Measurements from ENCODE around the gene MAPK14.
A peak's percentile ranks its signal among the peaks of the same experiment; 100 is the strongest.
"Not testable (repeated sequence)": the region's sequence is repeated elsewhere in the genome, so short reads cannot be mapped to it uniquely, and the experiment has no call there.

Gene MAPK14

DNA sequence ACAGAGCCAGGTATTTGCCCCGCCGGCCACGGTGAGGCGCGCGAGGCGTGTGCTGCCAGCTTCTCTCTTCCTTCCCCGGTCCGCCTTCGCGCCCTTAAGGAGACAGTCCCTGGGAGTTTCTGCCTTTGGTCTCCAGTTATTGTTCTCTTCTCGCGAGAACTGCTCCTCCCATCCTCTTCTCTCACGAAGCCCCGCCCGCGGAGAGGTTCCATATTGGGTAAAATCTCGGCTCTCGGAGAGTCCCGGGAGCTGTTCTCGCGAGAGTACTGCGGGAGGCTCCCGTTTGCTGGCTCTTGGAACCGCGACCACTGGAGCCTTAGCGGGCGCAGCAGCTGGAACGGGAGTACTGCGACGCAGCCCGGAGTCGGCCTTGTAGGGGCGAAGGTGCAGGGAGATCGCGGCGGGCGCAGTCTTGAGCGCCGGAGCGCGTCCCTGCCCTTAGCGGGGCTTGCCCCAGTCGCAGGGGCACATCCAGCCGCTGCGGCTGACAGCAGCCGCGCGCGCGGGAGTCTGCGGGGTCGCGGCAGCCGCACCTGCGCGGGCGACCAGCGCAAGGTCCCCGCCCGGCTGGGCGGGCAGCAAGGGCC, at the start of gene MAPK14:
TSS of gene MAPK14 (plus strand) at position 308 of the 587 bp plus-strand sequence. CDS start 350 bp downstream, outside the sequence.
- DNase-seq = peak; percentile 98

DNA sequence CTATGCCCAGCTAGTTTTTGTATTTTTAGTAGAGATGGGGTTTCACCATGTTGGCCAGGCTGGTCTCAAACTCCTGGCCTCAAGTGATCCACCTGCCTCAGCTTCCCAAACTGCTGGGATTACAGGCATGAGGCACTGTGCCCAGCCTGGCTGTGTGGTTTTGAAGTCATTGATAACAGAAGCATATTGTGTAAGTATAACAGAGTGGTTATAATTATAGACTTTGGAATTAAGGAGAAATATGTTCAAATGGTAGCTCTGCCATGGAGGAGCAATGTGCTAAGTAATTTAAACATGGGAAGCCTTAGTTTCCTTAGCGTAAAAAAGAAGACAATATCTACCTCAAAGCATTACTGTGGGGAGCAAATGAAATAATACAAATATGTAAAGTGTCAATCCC, 47.5 kb upstream of the MAPK14 start:
- not testable (repeated sequence) for DNase-seq

DNA sequence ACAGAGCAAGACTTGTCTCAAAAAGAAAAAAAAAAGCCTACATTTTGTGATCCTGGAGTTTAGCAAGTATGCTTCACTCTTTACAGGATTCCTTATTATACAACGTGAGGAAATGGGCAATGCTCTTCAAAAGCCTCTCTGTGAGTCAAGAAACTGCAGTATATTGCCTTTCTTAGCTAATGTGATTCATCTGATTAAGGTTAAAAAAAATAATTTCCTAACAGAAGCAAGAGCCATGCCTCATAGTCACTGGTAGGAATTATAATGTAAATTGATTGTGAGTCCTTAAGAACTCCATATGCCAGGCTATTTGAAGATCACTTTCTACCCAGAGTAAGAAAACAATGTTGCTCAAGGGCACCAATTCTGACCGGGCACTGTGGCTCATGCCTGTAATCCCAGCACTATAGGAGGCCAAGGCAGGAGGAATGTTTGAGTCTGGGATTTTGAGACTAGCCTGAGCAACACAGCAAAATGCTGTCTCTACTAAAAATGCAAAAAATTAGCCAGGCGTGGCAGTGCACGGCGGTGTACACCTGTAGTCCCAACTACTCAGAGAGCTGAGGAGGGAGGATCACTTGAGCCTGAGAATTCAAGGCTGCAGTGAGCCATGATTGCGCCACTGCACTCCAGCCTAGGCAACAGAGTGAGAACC, 46.5 kb upstream of the MAPK14 start:
- no peak for DNase-seq

DNA sequence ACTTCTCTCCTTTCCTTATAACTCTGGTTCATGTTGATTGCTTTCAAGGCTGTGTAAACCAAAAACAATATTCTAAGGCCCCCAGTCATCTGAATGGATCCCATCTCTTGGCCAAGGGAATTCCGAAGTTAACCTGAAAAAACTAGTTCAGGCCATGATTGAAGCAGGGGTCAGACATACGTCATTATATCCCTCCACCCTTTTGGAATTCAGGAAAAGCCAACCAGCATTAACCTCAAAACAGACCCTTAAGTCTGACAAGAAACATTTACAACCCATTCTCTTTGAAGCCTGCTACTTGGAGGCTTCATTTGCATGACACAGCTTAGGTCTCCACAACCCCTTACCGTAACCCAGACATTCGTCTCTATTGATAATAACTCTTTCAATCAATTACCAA, 42.9 kb upstream of the MAPK14 start:
- no peak for DNase-seq

DNA sequence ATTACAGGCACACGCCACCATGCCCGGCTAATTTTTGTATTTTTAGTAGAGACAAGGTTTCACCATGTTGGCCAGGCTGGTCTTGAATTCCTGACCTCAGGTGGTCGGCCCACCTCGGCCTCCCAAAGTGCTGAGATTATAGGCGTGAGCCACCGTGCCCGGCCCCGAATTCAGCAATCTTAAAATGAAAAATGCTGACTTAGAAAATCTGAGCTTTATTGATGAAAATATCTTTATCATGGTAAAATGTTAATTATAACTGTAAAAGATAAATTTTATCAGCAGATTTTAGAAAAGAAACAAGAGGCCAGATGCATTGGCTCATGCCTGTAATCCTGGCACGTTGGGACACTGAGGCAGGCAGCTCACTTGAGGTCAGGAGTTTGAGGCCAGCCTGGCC, 39.6 kb upstream of the MAPK14 start:
- not testable (repeated sequence) for DNase-seq

DNA sequence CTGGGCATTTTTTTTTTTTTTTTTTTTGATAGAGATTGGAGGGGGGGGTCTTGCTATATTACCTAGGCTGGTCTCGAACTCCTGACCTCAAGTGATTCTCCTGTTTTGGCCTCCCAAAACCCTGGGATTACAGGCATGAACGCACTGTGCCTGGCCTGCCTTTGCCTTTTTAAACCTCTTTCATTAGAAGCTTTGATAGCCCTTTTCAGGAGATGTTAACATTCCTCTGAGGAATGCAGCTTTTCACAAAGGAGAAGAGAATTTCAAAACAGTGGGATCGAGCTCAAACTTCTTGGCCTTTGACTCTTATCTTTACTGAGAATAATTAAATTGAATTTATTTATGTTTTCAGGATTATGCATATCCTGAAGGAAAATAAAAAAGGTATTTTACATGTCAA, 34.5 kb upstream of the MAPK14 start:
- no peak for DNase-seq

DNA sequence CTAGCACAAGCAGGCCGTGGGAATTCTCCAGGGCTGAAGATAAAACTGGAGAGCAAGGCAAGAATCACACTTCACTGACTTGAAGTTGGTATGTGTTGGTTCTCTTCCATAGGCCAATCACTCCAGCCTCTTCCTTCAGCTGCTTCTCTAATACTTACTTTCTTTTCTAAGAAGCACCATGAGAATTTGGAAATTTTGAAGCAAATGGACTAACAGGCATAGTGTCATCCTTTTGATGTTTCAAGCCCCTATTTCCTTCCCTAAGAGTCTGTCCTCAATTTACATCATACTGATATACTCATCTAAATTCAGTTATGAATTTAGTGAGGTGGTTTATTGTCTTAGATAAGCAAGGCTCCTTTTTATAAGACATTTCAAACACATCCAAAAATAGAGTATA, 27.2 kb upstream of the MAPK14 start:
- no peak for DNase-seq

DNA sequence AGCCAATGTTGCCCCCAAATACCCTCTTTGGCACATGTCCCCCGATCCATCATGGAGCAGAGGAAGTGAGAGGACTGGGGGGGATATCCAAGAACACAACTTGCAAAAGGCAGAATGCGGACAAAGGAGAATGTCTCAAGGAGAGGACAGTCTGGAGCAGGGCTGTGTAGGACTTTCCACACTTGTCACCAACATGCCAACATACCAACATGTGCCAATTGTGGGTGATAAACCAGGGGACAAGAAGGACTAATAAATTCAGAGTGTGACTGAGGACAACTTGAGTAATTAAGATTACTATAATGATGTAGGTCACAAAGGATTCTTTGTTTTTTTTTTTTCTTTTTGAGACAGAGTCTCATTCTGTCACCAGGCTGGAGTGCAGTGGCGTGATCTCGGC, 11.9 kb upstream of the MAPK14 start:
- no peak for DNase-seq

DNA sequence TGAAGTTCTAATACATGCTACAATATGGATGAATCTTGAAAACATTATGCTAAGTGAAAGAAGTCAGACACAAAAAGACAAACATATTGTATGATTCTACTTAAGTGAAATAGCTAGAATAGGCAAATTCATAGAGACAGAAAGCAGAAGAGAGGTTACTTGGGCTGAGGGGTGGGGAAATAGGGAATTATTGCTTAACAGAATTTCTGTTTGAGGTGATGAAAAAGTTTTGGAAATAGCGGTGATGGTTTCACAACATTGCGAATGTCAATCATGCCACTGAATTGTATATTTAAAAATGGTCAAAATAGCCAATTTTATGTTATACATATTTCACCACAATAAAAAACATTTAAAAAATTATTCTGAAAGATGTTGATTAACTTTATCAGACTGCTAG, 9.3 kb upstream of the MAPK14 start:
- no peak for DNase-seq

DNA sequence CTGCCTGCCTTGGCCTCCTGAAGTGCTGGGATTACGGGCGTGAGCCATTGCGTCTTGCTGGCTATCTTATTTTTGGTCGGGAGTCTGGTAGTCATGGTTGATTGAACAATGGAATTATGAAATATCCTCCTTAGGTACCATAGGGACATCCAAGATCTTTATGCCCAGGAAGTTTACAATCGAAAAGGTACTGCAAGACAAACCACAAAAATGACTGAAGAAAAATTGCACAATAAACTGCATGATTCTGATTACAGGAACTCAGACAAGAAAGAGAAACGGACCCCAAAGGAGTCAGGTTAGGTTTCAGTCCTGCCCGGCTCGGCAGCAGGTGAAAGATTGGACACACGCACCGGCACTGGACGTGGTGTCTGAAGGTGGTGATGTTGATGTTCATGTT, 8.4 kb upstream of the MAPK14 start:
- no peak for DNase-seq

DNA sequence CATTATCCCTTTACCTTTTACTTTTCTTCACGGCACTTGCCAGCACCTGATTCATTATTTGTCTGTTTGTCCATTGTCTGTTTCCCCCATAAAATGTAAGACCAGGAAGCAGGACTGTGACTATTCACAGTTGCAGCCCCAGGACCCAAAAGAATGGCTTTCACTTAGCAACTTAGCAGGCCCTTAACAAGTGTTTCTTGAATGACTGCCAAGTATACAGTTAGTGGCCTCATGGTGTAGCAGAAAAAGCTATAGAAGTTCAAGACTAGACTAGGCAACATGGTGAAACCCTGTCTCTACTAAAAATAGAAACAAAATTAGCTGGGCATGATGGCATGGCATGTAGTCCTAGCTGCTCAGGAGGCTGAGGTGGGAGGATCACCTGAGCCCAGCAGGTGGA, 7.5 kb upstream of the MAPK14 start:
- DNase-seq = no peak

DNA sequence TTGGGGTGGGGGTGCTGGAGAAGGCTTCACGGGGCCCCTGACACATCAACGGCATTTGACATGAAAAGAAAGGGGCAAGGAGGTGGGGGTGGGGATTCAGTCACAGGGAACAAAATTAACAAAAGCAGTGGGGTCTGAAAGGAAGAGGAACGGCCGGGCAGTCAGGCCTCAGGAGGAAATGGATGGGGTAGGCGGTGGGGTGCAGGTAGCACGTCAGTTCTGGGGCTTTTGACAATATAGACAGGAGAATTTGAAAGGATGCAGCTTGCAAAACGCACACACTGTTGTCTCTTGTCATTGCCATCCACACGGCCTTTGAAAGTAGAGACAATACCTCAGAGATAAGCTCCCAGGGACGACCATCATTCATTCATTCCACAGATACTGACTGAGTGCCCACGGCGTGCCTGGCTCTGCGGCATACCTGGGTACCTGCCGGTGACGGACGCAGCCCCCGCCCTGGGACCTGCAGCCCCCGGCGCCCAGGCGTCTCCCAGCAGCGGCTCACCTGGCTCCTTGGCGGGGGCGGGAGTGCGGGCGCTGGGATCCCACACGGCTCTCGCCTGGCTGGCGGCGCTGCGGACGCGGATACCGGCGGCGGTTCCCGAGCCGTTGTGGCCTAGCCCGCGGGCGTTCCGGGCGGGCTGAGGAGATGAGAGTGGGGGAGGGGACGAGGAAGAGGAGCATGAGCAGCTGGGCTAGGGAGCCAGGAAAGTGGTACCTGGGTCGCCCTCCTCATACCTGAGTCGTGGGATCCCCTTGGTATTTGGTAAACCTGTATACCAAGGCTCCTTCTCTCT, 3.4 kb upstream of the MAPK14 start, which contains the start of gene SLC26A8:
TSS of gene SLC26A8 (minus strand) at position 646 of the 800 bp plus-strand sequence. CDS start 4,934 bp downstream, outside the sequence.
- no peak for DNase-seq

DNA sequence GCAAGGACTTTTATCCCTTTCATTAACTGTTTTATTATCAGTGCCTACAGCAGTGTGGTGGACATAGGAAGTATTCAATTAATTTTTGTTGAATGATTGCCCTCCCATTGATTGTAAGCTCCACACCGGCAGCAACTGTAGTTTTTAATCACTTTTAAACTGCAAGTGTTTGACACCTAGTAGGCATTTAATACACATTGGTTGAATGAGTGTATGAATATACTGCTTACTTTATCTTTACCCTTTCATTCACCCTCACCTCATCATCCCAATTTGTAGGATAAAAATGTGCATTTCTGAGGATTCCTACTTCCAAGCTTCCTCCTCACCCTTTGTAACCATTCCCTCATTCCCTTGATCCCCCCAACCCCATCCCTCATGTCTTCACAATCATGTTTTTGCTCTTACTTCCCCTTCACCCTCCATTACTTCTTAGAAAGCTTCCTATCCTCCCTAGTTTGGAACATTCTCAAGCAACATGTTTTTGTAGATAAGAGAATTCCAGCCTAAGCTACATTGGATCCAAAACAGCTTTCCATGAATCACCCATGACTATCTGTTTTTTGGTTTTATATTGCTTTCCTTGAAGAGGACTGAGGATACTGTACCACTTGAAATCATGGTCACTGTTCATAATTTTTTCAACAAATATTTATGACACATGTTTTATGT, 2.2 kb upstream of the MAPK14 start:
- no peak for DNase-seq

DNA sequence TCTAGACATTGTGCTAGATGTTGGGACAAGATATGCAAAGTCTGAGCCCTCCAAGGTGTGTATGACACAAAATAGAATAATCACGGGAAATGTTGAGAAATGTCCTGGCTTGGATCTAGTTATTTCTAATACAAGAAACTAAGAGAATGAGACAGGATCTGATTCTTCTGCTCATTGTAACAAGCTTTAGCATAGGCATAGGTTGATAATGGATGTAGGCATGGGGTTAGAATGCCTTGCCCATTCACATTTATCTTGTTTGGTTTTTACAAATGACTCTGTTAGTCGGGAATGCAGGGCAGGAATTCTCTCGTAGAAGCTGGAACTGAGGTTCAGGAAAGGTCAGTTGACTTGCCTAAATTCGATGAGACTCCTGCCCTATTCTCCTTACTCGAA, 1.7 kb upstream of the MAPK14 start:
- DNase-seq = no peak

DNA sequence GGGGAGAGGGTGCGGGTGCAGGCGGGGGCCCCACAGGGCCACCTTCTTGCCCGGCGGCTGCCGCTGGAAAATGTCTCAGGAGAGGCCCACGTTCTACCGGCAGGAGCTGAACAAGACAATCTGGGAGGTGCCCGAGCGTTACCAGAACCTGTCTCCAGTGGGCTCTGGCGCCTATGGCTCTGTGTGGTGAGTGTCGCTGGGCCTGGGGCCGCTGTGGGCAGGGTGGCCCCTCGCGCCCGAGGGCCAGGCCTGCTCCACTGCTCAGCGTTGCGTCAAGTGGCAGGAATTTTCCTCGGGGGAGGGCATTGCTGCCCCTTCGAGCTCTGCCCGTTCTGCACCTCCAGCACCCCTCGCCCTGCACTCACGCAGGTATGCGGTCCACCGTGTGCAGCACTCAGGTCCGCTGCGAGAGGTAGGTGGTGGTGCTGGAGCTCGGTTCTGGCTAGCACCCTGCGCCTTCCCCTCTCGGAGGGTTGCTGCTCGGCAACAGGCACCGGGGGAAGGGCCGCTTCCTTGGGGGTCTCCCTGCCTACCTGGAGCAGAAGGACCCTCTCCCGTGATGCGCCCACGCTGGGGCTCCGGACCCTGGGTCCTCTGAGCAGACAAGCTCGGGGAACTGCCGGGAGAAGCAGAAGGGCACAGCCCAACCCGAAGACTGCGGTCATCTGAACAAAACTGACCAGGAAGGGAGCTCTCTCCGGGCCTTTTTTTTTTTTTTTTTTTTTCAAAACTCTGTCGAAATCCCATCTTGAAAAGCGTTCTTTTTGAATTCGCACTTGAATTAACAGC, 674 bp downstream of the MAPK14 start:
- no peak for DNase-seq

DNA sequence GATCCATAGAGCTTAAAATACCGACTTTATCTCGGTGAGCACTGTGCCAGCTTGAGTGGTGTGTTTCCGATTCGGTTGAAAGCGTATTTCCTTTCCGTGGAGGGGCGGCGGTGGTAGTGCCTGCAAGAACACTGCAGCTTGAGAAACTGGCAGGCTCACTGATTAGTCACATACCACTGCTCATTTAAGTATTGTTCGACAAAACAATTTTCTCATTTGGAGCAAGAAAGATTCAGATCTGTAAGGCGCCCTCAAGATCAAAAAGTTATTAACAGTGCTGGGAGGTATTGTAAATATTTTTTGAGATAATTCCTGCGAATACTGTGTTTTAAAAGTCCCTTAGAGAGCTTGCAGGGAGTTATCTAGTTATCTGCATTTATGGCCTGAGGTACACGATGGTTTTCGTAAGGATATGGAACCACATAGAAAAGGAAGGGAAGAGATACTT, 1.3 kb downstream of the MAPK14 start:
- peak; percentile 12 for DNase-seq

DNA sequence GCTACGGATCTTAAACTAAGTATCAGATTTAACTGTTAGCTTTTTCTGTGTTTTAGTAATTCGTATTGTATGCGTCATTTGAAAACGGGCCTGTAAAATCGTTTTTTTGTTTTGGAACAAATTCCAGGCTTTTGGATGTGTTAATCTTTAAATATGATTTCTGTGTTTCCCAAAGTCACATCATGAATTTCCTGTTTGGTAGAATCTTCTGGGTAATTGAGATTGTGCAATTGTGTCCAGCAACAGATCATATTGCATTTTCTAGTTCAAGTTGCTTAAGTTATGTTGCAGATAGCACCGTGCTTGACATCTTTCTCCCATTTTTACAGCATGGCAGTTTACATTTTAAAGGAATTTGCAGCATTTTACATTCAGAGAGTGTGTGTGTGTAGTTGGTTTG, 1.9 kb downstream of the MAPK14 start:
- no peak for DNase-seq

DNA sequence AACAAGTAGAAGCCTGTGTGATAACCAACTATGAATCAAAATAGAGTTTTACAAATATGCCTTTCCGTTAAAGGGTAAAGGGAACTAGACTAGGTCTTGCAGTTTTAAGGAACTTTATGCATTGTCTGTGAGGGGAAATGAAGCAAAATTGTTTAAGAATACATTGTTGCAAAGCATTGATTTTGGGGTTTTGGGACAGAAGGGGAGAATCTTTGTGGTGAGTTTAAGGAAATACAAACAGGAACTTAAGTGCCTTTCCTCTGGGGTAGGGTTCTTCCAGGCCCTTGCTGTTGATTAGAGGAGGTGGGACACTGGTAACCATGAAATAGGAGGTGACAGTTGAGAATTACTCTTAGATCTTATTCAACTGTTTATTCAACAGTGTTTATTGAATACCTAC, 4.7 kb downstream of the MAPK14 start:
- DNase-seq = no peak

DNA sequence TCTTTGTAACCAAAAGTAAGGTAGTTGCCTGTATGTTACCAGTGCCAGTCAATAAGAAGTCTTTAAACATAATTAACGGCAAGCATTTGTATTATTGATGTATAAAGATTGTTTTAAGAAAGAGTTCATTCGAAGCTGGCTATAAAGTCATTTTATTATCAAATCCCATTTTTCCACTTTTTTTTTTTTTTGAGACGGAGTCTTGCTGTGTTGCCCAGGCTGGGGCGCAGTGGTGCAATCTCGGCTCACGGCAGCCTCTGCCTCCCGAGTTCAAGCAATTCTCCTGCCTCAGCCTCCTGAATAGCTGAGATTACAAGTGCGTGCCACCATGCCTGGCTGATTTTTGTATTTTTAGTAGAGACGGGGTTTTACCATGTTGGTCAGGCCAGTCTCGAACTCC, 5.5 kb downstream of the MAPK14 start:
- DNase-seq = not testable (repeated sequence)

DNA sequence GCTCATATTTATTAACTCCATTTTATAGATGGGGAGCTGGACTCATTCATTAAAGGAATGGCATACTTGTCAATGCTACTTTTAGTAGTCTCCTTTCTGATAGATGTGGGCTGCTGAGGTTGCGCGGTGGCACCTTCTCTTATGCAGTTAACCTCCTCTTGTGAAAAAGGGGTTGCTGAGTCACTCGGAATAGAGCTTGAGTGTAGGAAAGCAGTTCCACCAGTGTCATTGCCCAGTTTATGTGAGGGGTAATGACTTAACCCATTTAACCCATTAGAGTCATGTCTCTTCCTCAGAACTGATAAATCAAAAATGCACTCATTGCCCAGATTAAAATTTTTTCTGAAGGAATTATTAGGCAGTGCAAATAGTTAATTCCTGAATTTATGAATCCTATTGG, 6.3 kb downstream of the MAPK14 start:
- DNase-seq = no peak

DNA sequence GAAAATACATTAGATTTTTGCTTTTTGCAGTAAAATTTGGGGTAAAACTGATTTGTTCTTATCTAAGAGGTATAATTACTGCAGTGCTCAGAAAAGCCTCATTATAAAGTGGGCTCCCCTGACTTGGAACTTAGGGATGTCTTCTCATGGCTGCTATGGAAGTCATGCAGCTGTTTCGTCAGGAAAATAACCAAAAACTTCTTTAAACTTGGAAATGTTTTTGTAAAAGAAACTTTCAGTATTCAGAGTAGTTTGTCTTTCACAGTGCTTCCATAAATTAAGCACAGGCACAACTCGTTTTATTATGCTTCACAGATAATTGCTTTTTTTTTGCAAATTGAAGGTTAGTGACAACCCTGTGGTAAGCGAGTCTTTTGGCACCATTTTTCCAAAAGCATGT, 6.8 kb downstream of the MAPK14 start:
- DNase-seq = no peak

DNA sequence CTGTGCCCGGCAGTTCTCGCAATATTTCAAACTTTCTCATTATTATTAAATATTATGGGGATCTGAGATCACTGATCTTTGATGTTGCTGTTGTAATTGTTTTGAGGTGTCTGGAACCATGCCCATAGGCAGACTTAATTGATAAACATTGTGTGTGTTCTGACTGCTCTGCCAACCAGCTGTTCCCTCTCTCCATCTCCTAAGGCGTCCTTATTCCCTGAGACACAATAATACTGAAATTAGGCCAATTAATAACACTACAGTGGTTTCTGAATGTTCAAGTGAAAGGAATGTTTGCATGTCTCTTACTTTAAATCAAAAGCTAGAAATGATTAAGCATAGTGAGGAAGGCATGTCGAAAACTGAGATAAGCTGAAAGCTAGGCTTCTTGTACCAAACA, 7.6 kb downstream of the MAPK14 start:
- DNase-seq = no peak

Measured in NCI-H2029 treated with DMSO at 0.1 percent for 48 hours (cell line).